CD14-positive monocyte (primary cell): Measurements from ENCODE around the gene ZNF169. TPM values are rescaled to one million over a fixed set of nuclear protein-coding genes. Genes with fewer than 3 reads are reported as not detected.
"Not testable (repeated sequence)": the region's sequence is repeated elsewhere in the genome, so short reads cannot be mapped to it uniquely, and the experiment has no call there.

Source experiments
- DNase-seq, 3 donors: peaks; one replicate each; pipeline ENCODE4 v3.0.0-alpha.2; 2011 to 2022
- H2AFZ ChIP-seq: 2 replicates; pipeline ENCODE4 v1.6.0; 2012; ENCODE audit warnings: mild to moderate bottlenecking, low read depth, low read length, inconsistent platforms; ENCODE audit not compliant: insufficient read depth, poor library complexity, severe bottlenecking
- H3K27ac ChIP-seq, 2 donors: 1 replicate in 1 of 2; 2 replicates in 1 of 2; pipeline ENCODE4 v1.5.1; 2012 to 2013; ENCODE audit warnings: low read length in 2 of 2, control low read depth in 1 of 2, inconsistent platforms in 1 of 2, low read depth in 1 of 2, mild to moderate bottlenecking in 1 of 2
- H3K27me3 ChIP-seq, 2 donors: one replicate each; pipeline versions ENCODE4 v1.6.0 to v1.6.1; 2011 to 2013; ENCODE audit warnings: low read length in 2 of 2; ENCODE audit not compliant: control insufficient read depth in 2 of 2, insufficient read depth in 2 of 2
- H3K36me3 ChIP-seq, 2 donors: replicated peaks in 1 of 2; 1 replicate in 1 of 2; 2 replicates in 1 of 2; pipeline versions ENCODE4 v1.5.1 to v1.6.1; 2012 to 2013; ENCODE audit warnings: low read length in 2 of 2, control low read depth in 1 of 2, inconsistent platforms in 1 of 2, mild to moderate bottlenecking in 1 of 2; ENCODE audit not compliant: insufficient read depth in 2 of 2, control insufficient read depth in 1 of 2
- H3K4me1 ChIP-seq, 2 donors: 1 replicate in 1 of 2; 2 replicates in 1 of 2; pipeline versions ENCODE4 v1.5.1 to v1.6.1; 2012 to 2013; ENCODE audit warnings: low read length in 2 of 2, control low read depth in 1 of 2, inconsistent platforms in 1 of 2, mild to moderate bottlenecking in 1 of 2, moderate library complexity in 1 of 2; ENCODE audit not compliant: insufficient read depth in 2 of 2, control insufficient read depth in 1 of 2
- H3K4me2 ChIP-seq: replicated peaks from 2 replicates; pipeline ENCODE3; 2012; ENCODE audit warnings: low read length, moderate library complexity, mild to moderate bottlenecking; ENCODE audit not compliant: poor library complexity, severe bottlenecking; ENCODE audit errors: extremely low read depth
- H3K4me3 ChIP-seq, 3 experiments: fragments of 200-600 bp in 1 of 3; sonication (generic) in 1 of 3; replicated peaks in 1 of 3; 1 replicate in 2 of 3; 2 replicates in 1 of 3; pipeline ENCODE4 v1.5.1; 2011 to 2013; ENCODE audit warnings: low read length in 3 of 3, mild to moderate bottlenecking in 3 of 3, control low read depth in 2 of 3, low read depth in 2 of 3, inconsistent platforms in 1 of 3, moderate library complexity in 1 of 3
- H3K79me2 ChIP-seq: 2 replicates; pipeline ENCODE4 v1.6.0; 2012; ENCODE audit warnings: mild to moderate bottlenecking, control low read depth, inconsistent platforms, low read length, moderate library complexity; ENCODE audit not compliant: insufficient read depth
- H3K9ac ChIP-seq: 2 replicates; pipeline ENCODE4 v1.6.0; 2017; ENCODE audit warnings: low read length, mild to moderate bottlenecking; ENCODE audit not compliant: insufficient read depth, poor library complexity, severe bottlenecking
- H3K9me3 ChIP-seq, 2 donors: replicated peaks in 1 of 2; 1 replicate in 1 of 2; 2 replicates in 1 of 2; pipeline versions ENCODE4 v1.5.1 to v1.6.1; 2012 to 2013; ENCODE audit warnings: low read length in 2 of 2, control low read depth in 1 of 2; ENCODE audit not compliant: control insufficient read depth in 1 of 2, insufficient read depth in 1 of 2
- H4K20me1 ChIP-seq: 2 replicates; pipeline ENCODE4 v1.6.0; 2012; ENCODE audit warnings: mild to moderate bottlenecking, low read length, control low read depth, moderate library complexity; ENCODE audit not compliant: insufficient read depth
- H3K27ac Mint-ChIP-seq, 7 donors: one replicate each; pipeline ENCODE4 v1.8.0; 2020; ENCODE audit warnings: mild to moderate bottlenecking in 7 of 7, mixed read lengths in 7 of 7, moderate library complexity in 6 of 7, inconsistent platforms in 2 of 7
- H3K27me3 Mint-ChIP-seq, 3 donors: one replicate each; pipeline ENCODE4 v1.8.0; 2021 to 2022; ENCODE audit warnings: low read depth in 3 of 3, mild to moderate bottlenecking in 3 of 3, mixed read lengths in 3 of 3, moderate library complexity in 3 of 3, inconsistent platforms in 1 of 3
- H3K36me3 Mint-ChIP-seq, 2 donors: one replicate each; pipeline ENCODE4 v1.8.0; 2020; ENCODE audit warnings: mixed read lengths in 2 of 2, inconsistent platforms in 1 of 2, mild to moderate bottlenecking in 1 of 2
- H3K4me1 Mint-ChIP-seq: one replicate; pipeline ENCODE4 v1.8.0; 2020; ENCODE audit warnings: mild to moderate bottlenecking, mixed read lengths
- H3K4me3 Mint-ChIP-seq, 2 donors: one replicate each; pipeline ENCODE4 v1.8.0; 2020; ENCODE audit warnings: mild to moderate bottlenecking in 2 of 2, mixed read lengths in 2 of 2, moderate library complexity in 1 of 2
- H3K9me3 Mint-ChIP-seq, 7 donors: one replicate each; pipeline ENCODE4 v1.8.0; 2020 to 2022; ENCODE audit warnings: mixed read lengths in 7 of 7, mild to moderate bottlenecking in 6 of 7, moderate library complexity in 6 of 7, inconsistent platforms in 2 of 7
- WGBS: methylation state at CpG from one replicate; pipeline ENCODE4 v1.1.5; 2013; ENCODE audit warnings: missing lambda C conversion rate; ENCODE audit not compliant: insufficient coverage; 5-methylcytosine and 5-hydroxymethylcytosine counted together
- intact Hi-C, 2 donors: fragments of 100-400 bp; cut with micrococcal nuclease; formaldehyde crosslinking; loops; one replicate each; pipeline versions ENCODE4 v1.15.0 to v1.15.1; 2023
- polyA plus RNA-seq, 3 donors: library from polyadenylated mRNA; depleted of rRNA in 1 of 3; unstranded in 2 of 3; stranded (reverse) in 1 of 3; fragments of 300-500 nt in 2 of 3; fragments of >200 nt in 1 of 3; fragmentation: Illumina TruSeq in 2 of 3; gene quantifications; 1 replicate in 2 of 3; 2 replicates in 1 of 3; pipeline ENCODE4 v1.2.3, GENCODE V29; 2012 to 2021
- TF ChIP-seq, protein P1 (sequence below): fragments of 200-600 bp; IDR thresholded peaks from one replicate; pipeline ENCODE4 v1.8.0; 2022; ENCODE audit warnings: antibody characterized with exemption, mild to moderate bottlenecking

Gene ZNF169
- polyA plus RNA-seq, 3 donors = 0.90 to 16.5 (median 1.1) TPM

DNA sequence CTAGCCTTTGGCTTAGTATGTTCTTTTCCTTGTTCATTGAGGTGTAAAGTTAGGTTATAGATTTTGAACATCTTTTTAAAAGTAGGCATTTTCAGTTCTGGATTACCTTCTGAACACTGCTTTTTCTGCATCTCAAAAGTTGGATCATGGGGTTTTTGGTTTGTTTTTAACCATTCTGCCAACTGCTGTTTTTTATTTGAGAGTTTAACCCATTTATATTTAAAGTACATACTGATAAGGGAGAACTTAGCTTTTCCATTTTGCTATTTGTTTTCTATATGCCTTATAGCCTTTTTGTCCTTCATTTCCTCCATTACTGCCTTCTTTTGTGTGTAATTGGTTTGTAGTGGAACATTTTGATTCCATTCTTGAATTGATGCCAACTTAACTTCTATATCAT is 30.5 kb upstream of the ZNF169 start:
- peaks cover 0 to 17% of the 10 kb centered on the region in 2 donors for H3K9me3 ChIP-seq
- H3K9ac ChIP-seq = no peak overlapping the region
- H2AFZ ChIP-seq = no peak overlapping the region
- intact Hi-C loops = no loop called here
- no peak overlapping the region for H3K4me2 ChIP-seq
- no peaks in the 10 kb centered on the region for H3K36me3 ChIP-seq
- no peak for DNase-seq
- H3K4me1 Mint-ChIP-seq = no peaks in the 10 kb centered on the region
- no peak overlapping the region for H3K4me3 ChIP-seq
- H3K4me1 ChIP-seq = no peaks in the 10 kb centered on the region
- no peak overlapping the region for H3K27ac ChIP-seq
- no peak overlapping the region for H3K4me3 Mint-ChIP-seq
- no peaks in the 10 kb centered on the region for H3K27me3 ChIP-seq
- H3K79me2 ChIP-seq = no peaks in the 10 kb centered on the region
- H4K20me1 ChIP-seq = no peaks in the 10 kb centered on the region
- H3K27ac Mint-ChIP-seq = no peak overlapping the region
- TF ChIP-seq, protein P1, sequence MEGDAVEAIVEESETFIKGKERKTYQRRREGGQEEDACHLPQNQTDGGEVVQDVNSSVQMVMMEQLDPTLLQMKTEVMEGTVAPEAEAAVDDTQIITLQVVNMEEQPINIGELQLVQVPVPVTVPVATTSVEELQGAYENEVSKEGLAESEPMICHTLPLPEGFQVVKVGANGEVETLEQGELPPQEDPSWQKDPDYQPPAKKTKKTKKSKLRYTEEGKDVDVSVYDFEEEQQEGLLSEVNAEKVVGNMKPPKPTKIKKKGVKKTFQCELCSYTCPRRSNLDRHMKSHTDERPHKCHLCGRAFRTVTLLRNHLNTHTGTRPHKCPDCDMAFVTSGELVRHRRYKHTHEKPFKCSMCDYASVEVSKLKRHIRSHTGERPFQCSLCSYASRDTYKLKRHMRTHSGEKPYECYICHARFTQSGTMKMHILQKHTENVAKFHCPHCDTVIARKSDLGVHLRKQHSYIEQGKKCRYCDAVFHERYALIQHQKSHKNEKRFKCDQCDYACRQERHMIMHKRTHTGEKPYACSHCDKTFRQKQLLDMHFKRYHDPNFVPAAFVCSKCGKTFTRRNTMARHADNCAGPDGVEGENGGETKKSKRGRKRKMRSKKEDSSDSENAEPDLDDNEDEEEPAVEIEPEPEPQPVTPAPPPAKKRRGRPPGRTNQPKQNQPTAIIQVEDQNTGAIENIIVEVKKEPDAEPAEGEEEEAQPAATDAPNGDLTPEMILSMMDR = no peak
- H3K36me3 Mint-ChIP-seq = no peaks in the 10 kb centered on the region
- H3K9me3 Mint-ChIP-seq = peaks cover 10 to 25% (median 23%) of the 10 kb centered on the region in 7 donors
- H3K27me3 Mint-ChIP-seq = peaks cover 3 to 16% (median 13%) of the 10 kb centered on the region in 3 donors

DNA sequence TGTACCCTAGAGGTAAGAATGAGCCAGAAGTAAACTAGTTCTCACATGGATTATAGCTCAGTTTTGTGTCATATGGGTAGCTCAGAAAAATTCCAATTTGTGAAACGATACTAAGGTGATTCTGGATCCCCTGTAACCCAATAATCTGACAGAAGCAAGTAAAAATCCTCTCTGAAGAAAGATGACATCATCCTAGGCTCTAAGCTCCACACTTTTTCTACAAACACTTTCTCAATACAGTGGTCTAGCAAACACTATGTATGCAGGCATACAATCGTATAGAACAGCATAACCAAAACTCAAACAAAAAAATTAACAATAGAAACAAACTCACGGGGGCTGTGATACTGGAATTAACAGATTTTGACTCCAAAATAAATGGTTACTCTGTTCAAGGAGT is 26.7 kb upstream of the ZNF169 start:
- peaks cover 5 to 13% (median 10%) of the 10 kb centered on the region in 7 donors for H3K9me3 Mint-ChIP-seq
- peaks cover 0 to 5% of the 10 kb centered on the region in 2 donors for H3K9me3 ChIP-seq
- H3K4me2 ChIP-seq = no peak overlapping the region
- TF ChIP-seq, protein P1 = no peak
- H3K36me3 ChIP-seq = no peaks in the 10 kb centered on the region
- H3K27me3 Mint-ChIP-seq = peaks cover 2 to 11% (median 8%) of the 10 kb centered on the region in 3 donors
- H3K4me3 ChIP-seq = no peak overlapping the region
- no peak overlapping the region for H3K27ac Mint-ChIP-seq
- H3K4me1 ChIP-seq = no peaks in the 10 kb centered on the region
- no peaks in the 10 kb centered on the region for H3K79me2 ChIP-seq
- H3K4me3 Mint-ChIP-seq = no peak overlapping the region
- WGBS = 93% methylated on average over 2 of the region's 3 CpGs
- no peak overlapping the region for H3K27ac ChIP-seq
- H3K4me1 Mint-ChIP-seq = no peaks in the 10 kb centered on the region
- intact Hi-C loops = no loop called here
- DNase-seq = no peak
- H3K36me3 Mint-ChIP-seq = no peaks in the 10 kb centered on the region
- no peaks in the 10 kb centered on the region for H4K20me1 ChIP-seq
- no peaks in the 10 kb centered on the region for H3K27me3 ChIP-seq
- H3K9ac ChIP-seq = no peak overlapping the region
- H2AFZ ChIP-seq = no peak overlapping the region

DNA sequence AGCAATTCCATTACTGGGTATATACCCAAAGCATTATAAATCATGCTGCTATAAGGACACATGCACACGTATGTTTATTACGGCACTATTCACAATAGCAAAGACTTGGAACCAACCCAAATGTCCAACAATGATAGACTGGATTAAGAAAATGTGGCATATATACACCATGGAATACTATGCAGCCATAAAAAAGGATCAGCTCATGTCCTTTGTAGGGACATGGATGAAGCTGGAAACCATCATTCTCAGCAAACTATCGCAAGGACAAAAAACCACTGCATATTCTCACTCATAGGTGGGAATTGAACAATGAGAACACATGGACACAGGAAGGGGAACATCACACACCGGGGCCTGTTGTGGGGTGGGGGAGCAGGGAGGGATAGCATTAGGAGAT is 18.0 kb upstream of the ZNF169 start:
- H3K36me3 ChIP-seq, H3K27me3 ChIP-seq, H3K4me3 ChIP-seq, H4K20me1 ChIP-seq, H2AFZ ChIP-seq, H3K27ac Mint-ChIP-seq, H3K79me2 ChIP-seq, H3K36me3 Mint-ChIP-seq, DNase-seq, H3K4me1 Mint-ChIP-seq, H3K27ac ChIP-seq, H3K9ac ChIP-seq, intact Hi-C loops, H3K9me3 ChIP-seq, H3K4me2 ChIP-seq, H3K4me1 ChIP-seq, H3K27me3 Mint-ChIP-seq, H3K4me3 Mint-ChIP-seq: not testable (repeated sequence)
- peaks cover 0 to 27% (median 9%) of the 10 kb centered on the region in 7 donors for H3K9me3 Mint-ChIP-seq
- WGBS = no CpG with 5 or more reads among the region's 4 CpGs
